ENCODE data around the gene DCP2.
"Not testable (repeated sequence)": the region's sequence is repeated elsewhere in the genome, so short reads cannot be mapped to it uniquely, and the experiment has no call there.

Gene DCP2

DNA sequence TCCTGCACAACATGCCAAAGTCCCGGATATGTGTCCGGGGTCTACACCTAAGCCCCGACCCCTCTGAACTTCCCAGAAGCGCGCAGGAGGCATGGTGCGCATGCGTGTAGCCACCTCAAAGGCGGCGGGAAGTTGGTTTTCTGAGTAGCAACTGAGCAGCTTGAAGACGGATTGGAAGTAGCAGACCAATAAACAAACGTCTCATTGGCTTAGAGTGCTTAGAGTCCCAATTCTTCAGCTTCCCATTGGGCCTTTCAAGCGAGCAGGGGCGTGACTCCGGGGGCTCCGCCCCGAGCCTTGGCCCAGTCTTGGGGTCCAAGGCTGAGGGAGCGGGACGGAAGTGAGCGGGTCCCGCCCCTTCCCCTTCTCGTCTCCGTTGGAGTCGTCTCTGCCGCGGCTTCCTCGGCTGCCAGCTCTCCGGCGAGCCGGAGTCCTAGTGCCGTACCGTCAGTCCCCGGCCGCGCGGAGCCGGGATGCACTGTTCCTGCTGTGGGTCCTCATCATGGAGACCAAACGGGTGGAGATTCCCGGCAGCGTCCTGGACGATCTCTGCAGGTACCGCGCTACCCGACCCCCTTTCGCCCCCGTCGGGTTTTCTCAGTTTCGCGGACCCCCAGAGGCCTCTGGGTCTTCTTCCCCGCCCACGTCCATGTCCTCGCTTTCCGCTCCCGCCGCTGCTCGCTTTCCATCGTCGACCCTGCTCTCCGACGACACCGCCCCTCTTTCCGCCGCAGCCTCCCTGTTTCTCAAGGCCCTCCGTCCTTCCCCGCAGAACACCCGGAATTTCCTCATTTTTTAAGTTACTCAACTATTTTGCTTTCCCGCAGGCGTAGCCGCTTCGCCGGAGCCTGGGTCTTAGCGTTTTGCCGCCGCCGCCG lies at the start of gene DCP2:
DCP2 (plus strand) TSS at position 367 of the 878 bp plus-strand sequence; CDS start at position 503, 136 bp downstream.
- peak; percentile 90 to 92 for DNase-seq (ENCODE audit: low read depth in 2 of 2)

DNA sequence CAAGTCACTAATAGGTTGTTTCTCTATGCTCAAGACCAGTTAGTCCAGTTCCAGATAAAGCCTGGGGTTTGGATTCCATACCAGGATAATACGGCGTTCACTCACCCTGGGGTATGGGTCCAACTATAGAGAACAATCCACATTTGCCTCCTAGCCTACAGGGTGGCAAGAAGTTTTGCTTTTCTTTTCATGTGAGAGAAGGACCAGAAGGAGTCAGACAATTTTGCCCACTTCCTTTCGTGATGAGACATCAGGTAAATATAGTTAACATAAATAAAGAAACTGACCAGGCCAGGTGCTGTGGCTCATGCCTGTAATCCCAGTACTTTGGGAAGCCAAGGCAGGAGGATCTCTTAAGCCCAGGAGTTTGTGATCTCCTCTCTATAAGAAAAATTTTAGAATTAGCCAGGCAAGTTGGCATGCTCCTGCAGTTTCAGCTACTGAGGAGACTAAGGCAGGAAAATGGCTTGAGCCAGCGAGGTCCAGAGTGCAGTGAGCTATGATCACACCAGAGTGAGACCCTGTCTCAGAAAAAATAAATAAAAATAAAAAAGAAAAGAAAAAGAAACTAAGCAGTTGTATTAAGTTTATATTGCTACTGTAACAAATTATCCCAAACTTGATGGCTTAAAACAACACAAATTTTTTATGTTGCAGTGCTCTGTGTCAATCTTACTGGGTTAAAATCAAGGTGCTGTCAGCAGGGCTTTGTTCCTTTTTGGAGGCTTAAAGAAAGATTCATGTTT lies 47.1 kb upstream of the DCP2 start:
- DNase-seq (ENCODE audit: low read depth in 2 of 2): no peak

DNA sequence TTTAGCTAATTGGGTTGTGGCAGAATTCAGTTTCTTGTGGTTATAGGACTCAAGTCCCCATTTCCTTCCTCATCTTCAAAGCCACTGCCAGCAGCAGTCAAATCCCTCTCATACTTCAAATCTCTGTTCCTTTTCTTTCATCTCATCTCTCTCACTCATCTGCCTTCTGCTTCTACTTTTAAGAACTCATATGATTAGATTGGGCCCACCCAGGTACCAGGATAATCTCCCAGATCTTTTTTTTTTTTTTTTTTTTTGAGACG lies 46.6 kb upstream of the DCP2 start:
- no peak for DNase-seq (ENCODE audit: low read depth in 2 of 2)

DNA sequence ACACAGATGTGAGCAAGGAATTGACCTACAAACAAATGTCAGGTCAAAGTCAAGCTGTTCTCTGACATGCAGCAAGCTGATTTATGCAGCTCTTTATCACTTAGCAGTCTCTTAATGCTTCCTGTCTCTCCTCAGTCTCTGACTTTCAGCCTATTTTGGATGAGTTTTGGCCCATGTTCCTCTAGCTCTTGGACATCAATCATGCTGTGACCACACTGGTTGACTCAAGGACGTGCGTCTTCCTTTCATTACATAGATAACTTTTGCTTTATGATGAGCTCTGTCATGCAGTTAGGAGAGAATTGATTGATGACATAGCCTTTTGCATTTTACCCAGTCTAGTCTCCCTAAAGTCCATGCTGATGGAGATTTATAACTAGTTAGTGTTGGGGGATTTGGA lies 45.1 kb upstream of the DCP2 start:
- DNase-seq (ENCODE audit: low read depth in 2 of 2): no peak

DNA sequence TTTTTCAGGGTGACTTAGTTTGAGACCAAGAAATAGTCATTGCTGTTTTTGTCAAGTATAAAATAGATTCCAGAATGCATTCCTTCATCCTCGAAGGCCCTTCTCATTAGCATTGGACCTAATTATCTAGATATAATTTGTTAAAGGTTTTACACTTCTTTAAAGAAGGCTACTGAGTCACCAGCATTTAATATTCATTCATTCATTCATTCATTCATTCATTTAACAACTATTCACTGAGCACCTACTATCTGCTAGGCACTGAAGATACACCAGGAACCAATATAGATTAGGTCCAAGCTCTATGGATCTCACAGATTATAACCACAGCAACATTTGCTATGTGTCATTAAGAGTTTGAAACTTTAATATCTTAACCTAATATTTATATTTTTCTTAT lies 43.5 kb upstream of the DCP2 start:
- DNase-seq (ENCODE audit: low read depth in 2 of 2): no peak

DNA sequence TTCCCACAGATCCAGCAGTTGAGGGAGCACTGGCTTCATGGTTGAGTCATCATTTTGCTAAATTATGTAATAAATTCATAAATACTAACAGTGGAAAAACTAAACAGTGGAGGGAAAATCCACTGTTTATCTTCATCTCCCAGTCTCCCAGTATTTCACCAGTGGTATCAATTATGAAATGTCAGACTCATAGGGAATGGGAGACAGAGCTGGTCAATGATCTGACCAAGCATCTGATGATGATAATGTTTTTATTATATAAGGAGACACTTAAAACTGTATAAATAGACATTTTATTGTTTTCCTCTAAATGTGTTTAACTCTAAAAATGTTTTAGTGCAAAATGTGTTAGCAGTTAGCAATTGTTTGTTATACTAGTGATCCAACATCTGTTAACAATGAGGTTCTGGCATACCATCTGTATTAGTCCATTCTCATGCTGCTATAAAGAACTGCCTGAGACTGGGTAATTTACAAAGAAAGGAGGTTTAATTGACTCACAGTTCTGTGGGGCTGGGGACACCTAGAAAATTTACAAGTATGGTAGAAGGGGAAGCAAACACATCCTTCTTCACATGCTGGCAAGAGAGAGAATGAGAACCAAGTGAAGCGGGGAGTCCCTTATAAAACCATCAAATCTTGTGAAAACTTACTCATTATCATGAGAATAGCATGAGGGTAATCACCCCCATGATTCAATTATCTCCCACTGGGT lies 42.8 kb upstream of the DCP2 start:
- DNase-seq (ENCODE audit: low read depth in 2 of 2): no peak

DNA sequence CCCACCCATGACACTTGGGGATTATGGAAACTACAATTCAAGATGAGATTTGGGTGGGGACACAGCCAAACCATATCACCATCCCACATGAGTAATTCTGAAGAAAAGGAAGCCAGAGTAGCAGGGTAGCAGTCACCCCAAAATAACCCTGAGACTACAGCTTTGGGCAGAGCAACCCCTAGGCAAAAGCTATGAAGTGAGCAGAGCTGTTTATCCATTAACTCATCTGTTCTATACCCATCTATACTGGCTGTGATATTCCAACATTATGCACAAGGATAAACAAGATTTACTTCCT lies 42.3 kb upstream of the DCP2 start:
- DNase-seq (ENCODE audit: low read depth in 2 of 2): no peak

DNA sequence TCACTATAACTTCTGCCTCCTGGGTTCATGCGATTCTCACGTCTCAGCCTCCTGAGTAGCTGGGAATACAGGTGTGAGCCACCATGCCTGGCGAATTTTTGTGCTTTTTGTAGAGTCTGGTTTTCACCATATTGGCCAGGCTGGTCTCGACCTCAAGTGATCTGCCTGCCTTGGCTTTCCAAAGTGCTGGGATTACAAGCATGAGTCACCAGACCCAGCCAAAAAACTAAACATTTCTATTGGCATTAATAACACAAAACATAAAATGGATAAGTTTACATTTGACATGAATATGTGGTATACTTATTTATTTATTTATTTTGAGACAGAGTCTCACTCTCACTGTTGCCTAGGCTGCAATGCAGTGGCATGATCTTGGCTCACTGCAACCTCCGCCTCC lies 40.9 kb upstream of the DCP2 start:
- no peak for DNase-seq (ENCODE audit: low read depth in 2 of 2)

DNA sequence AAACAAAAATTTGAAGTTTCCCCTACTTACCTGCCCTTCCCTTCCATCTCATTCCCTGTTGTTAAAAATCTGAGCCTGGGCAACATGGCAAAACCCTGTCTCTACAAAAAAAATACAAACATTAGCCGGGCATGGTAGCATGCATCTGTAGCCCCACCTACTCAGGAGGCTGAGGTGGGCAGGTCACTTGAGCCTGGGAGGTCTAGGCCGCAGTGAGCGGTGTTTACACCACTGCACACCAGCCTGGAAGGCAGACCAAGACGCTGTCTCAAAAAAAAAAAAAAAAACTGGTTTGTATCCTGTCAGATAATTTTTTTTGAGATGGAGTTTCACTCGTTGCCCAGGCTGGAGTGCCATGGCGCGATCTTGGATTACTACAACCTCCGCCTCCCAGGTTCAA lies 38.3 kb upstream of the DCP2 start:
- DNase-seq (ENCODE audit: low read depth in 2 of 2): no peak

DNA sequence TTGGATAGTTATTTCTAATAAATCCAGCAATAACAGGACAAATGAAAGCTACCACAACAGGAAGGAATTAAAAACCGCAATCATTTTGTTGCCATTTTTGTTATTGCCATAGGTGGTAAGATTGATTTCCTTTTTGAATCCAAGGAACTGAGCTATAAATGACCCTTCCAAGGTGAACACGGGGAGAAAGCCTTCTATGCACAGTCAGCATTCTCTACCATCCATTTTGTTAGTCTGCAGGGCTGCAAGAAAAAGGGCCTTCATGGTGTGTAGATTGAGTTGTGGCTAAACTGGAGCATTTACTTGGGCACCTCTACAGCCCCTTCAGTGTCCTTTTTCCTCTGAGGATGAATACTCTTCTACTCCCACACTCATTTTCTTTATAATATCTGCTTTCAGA lies 35.9 kb upstream of the DCP2 start:
- no peak for DNase-seq (ENCODE audit: low read depth in 2 of 2)

DNA sequence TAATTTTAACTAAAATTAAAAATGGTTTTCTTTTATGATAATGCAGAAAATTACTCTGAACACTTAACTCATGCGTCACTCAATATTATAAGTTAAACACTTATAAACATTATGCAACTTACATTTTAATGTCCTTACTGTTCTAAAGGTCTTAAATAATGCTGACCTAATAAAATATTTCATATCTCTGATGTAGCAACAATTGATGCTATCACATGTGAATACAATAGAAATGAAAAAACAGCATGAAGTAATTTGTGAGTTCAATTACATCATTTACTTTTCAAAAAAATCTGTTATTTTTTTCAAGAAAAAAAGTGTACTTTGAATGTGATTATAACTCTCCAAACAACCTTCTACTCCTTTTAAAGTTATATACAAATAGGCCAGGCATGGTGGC lies 28.1 kb upstream of the DCP2 start:
- DNase-seq (ENCODE audit: low read depth in 2 of 2): no peak

DNA sequence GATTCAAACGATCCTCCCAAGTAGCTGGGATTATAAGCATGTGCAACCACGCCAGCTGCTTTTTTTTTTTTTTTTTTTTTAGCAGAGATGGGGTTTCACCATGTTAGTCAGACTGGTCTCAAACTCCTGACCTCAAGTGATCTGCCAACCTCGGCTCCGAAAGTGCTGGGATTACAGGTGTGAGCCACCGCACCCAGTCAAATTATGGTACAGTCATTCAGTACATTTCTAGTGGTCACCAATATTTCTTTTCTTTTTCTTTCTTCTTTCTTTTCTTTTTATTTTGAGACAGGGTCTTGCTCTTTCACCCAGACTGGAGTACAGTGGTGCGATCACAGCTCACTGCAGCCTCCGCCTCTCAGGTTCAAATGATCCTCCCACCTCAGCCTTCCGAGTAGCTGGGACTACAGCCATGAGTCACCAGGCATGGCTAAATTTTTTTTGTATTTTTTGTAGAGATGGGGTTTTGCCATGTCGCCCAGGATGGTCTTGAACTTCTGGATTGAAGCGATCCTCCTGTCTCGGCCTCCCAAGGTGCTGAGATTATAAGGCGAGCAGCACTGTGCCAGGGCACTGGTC lies 25.4 kb upstream of the DCP2 start:
- peak in 1 of 2 donors; percentile 44 for DNase-seq (ENCODE audit: low read depth in 2 of 2)

DNA sequence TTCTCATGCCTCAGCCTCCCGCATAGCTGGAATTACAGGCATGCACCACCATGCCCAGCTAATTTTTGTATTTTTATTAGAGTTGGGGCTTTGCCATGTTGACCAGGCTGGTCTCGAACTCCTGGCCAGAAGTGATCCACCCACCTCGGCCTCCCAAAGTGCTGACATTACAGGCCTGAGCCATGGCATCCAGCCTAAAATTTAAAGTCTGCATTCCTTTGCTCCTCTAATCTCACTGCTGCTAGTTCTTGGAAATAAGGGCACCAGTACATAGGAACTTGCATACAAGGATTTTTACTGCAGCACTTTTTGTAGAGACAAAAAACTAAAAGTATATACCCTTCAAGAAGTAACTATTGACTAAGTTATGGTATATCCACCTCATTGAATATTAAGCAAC lies 20.0 kb upstream of the DCP2 start:
- DNase-seq (ENCODE audit: low read depth in 2 of 2): no peak

DNA sequence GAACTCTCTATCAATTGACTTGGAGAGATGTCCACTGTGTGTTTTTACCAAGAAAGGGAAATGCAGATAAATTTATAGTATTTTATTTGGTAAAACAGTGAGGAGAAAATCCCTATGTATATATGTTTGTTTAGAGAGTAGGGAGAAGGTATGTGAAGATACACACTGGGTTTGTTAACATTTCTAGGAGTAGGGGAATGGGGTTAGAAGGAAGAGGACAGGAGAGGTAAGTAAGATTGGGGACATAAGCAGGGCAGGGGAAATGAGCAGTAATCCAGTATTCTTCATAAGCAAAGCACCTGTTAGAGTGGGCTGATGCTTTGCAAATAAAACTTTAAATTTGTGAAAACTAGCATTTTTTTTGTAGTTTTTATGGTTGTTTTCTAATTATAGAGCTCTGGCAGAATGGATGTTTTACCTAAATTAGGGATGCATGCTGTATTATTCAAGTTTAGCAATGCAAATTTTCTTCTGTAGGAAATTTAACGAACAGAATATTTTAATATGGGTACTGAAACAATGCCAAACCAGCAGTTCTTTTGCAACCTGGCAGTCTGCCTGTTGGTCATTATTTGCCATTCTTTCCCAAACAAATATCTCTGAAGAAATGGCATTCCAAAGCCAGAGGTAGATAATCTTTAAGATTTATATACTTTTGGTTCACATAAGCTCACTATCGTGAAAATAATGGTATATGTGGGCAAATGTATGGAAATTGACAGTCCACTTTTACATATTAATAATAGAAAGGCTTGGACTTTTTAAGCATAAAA lies 19.4 kb upstream of the DCP2 start:
- DNase-seq (ENCODE audit: low read depth in 2 of 2): no peak

DNA sequence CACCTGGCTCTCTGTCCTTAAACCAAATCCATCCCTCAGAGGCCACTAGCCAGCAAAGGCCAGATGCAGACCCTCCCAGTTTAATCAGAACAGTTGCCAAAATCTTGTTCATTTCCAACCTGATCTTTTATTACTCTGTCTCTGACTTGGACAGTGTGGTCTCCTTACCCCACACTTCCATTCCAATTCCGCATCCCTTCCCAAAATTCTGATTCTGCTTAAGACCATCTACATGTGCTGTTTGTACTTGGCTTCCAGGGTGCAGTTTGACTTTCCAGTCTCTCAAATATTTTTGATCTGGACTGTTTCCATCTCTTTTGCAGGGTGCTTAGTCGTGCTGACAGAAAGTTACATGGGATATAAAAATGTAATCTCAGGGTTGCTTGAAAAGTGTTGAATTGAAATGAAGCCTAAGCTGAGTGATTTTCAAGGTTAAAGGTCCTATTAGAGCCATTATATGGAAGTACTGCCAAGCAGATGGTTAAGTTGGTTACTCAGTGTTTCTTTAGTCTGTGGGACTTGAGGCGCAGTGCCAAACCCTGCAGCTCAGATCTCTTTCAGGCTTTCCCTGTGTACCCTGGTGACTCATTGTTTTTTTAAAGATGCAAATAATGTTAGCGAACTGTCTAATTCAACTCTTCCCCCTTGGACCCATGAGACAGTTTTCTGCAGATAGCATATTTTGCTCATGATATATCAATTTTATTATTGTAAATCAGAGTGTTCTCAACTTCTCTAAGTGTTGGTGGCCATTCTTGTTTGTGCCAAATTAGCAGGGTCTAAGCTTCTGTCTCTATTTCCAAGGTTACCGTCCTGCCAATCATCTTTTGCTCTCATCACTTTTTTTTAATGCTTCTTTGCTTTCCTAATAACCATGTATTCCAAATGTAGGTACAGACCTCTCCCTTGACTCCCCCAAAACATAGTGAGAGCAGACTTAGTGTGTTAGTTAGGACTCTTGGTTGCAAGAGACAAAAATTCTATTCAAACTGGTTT lies 18.2 kb upstream of the DCP2 start:
- DNase-seq (ENCODE audit: low read depth in 2 of 2): no peak

DNA sequence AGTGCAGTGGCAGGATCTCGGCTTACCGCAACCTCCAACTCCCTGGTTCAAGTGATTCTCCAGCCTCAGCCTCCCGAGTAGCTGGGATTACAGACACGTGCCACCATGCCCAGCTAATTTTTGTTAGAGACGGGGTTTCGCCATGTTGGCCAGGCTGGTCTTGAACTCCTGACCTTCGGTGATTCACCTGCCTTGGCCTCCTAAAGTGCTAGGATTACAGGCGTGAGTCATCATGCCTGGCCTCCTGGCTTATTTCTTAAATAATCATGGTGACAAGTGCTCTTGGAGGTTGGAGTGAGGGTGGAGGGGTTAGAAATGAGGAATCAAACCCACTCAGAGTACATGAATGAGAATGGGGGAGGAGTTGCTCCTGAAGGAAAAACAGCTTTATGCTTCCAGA lies 16.7 kb upstream of the DCP2 start:
- DNase-seq (ENCODE audit: low read depth in 2 of 2): not testable (repeated sequence)

DNA sequence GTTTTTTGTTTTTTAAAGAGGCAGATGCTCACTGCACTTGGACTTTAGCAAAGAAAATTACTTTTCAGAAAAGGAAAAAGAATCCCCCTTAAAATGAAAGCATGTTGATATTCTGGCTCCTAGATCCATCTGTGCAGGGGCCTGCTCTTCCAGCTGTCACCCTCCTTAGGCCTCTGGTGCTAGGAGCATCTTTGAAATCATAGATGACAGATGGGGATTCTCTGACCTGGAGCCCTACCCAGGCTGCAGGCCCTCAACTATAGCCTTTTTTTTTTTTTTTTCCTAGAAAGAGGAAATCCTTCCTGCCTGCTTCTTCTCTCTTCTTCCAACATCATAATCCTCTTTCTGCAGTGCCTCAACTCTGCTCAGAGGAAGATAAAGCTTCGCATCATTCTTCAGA lies 16.3 kb upstream of the DCP2 start:
- DNase-seq (ENCODE audit: low read depth in 2 of 2): no peak

DNA sequence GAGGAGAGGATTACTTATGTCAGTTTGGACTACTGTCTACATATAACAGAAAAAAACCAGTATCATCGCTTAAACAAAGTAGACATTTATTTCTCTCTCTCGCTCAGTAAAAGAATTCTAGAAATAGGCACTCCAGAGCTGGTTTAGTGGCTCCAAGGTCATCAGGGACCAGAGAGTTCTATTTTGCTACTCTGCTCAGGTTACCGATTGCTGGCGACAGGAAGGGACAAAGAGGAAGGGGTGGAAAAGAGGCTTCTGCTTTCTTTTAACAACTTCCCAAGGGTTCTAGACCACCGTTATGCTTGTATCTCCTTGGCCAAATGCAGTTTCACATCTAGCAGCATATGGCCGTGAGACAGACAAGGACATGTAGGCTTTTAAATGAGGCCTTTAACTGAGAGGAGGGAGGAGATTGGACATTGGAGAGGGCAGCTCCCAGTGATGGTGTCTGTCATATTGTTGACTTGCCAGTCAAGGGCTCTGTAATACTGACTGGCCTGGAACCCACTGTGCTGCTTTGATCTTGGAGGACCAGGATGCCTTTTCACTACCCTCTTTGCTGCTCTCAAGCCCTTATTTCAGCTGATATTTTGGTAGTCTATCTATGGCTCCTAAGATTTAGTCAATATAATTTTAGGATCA lies 15.6 kb upstream of the DCP2 start:
- DNase-seq (ENCODE audit: low read depth in 2 of 2): no peak

DNA sequence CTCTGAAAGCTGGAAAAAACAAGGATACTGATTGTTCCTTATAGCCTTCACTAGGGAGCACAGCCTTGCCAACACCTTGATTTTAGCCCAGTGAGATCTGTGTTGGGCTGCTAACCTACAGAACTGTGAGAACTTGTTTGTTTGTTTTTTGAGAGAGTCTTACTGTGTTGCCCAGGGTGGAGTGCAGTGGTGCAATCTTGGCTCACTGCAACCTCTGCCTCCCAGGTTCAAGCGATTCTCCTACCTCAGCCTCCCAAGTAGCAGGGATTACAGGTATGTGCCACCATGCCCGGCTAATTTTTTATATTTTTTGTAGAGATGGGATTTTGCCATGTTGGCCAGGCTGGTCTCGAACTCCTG lies 13.2 kb upstream of the DCP2 start:
- DNase-seq (ENCODE audit: low read depth in 2 of 2): not testable (repeated sequence)

DNA sequence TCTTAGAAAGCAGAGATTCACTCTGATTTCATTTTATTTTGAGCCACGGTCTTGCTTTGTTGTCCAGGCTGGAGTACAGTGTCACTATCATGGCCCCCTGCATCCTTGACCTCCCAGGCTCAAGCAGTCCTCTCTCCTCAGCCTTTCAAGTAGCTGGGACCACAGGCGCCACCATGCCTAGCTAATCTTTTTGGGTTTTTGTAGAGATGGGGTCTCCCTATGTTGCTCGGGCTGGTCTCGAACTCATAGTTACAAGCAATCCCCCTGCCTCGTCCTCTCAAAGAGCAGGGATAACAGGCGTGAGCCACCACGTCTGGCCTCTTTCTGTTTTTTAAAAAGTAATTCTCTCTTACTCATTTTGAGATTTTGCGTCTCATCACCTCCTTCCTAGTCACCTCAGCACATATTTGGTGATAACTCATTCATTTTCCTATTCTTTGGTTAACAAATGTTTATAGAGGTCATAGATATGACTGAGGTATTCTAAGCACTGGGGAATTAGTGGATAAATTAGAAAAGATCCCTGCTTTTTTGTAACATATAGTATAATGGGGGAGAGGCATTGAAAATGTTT lies 10.8 kb upstream of the DCP2 start:
- no peak for DNase-seq (ENCODE audit: low read depth in 2 of 2)

All from stimulated activated CD4-positive, alpha-beta T cell treated with anti-CD3 and anti-CD28 coated beads, Interleukin-4, amount 100 ng/mL, for 48 hours (primary cell).